HepG2 (cell line): ENCODE results near the gene PLIN4. TPM values are rescaled to one million over a fixed set of nuclear protein-coding genes. Genes with fewer than 3 reads are reported as not detected.

Experiments used
- ATAC-seq: fragments of 200-7000 bp; cut with Tn5 transposase; 3 replicates; pipeline ENCODE4 v1.9.1; 2020; ENCODE audit warnings: mild to moderate bottlenecking, moderate library complexity
- BruUV-seq: library from RNA; stranded (reverse); fragments of 400-500 nt; replicated peaks from 2 replicates; lab custom pipeline; 2021; lab: Mats Ljungman, UMichigan
- CTCF ChIA-PET: fragments of 300-600 bp; formaldehyde crosslinking; extraction: SDS; loops from one replicate; lab custom pipeline; 2021; ENCODE audit warnings: low total read pairs, inconsistent platforms, low intra/inter-chr PET ratio; lab: Yijun Ruan, JAX
- POLR2A ChIA-PET: fragments of 350-600 bp; sonication (Branson Sonifier 250); formaldehyde crosslinking; loops from one replicate; lab custom pipeline; 2020; ENCODE audit warnings: antibody characterized with exemption, inconsistent platforms; lab: Yijun Ruan, JAX
- DNase-seq: peaks from one replicate; pipeline ENCODE4 v3.0.0-alpha.2; 2015; ENCODE audit warnings: low spot score
- FAIRE-seq: peaks from 3 replicates; lab custom pipeline; 2011; peaks lifted over from hg19 to GRCh38; lab: Jason Lieb, UNC
- H2AFZ ChIP-seq: one replicate; pipeline ENCODE4 v1.6.1; 2011; ENCODE audit warnings: low read length, inconsistent platforms
- H3K27ac ChIP-seq: fragments of 300-600 bp; 3 replicates; pipeline ENCODE4 v1.8.0; 2011; ENCODE audit warnings: mixed run types, mild to moderate bottlenecking, mixed read lengths, low read length, inconsistent platforms; ENCODE audit not compliant: insufficient read depth; ENCODE audit errors: extremely low read length
- H3K27me3 ChIP-seq, 2 experiments: fragments of 200-600 bp in 1 of 2; 2 replicates in 1 of 2; 3 replicates in 1 of 2; pipeline versions ENCODE4 v1.6.0 to v1.8.0; 2011; ENCODE audit warnings: low read length in 2 of 2, mild to moderate bottlenecking in 2 of 2, moderate library complexity in 2 of 2, inconsistent platforms in 1 of 2; ENCODE audit not compliant: insufficient read depth in 2 of 2, control insufficient read depth in 1 of 2
- H3K36me3 ChIP-seq, 2 experiments: fragments of 200-600 bp in 1 of 2; replicated peaks in 1 of 2; 2 replicates in 1 of 2; 3 replicates in 1 of 2; pipeline versions ENCODE4 v1.5.1 to v1.8.0; 2011; ENCODE audit warnings: low read length in 2 of 2, inconsistent platforms in 1 of 2; ENCODE audit not compliant: insufficient read depth in 2 of 2, control insufficient read depth in 1 of 2
- H3K4me1 ChIP-seq: 2 replicates; pipeline ENCODE4 v1.5.1; 2012; ENCODE audit warnings: low read length, inconsistent platforms; ENCODE audit not compliant: insufficient read depth
- H3K4me2 ChIP-seq: 2 replicates; pipeline ENCODE4 v1.6.0; 2011; ENCODE audit warnings: low read depth, low read length, inconsistent platforms
- H3K4me3 ChIP-seq, 3 experiments: fragments of 200-600 bp in 1 of 3; sonication (generic), shearing (Covaris generic) in 1 of 3; replicated peaks in 1 of 3; 2 replicates each; pipeline ENCODE4 v1.5.1; 2011 to 2016; ENCODE audit warnings: low read length in 3 of 3, inconsistent platforms in 2 of 3, low read depth in 2 of 3, mild to moderate bottlenecking in 2 of 3, control low read depth in 1 of 3, mixed read lengths in 1 of 3; ENCODE audit not compliant: insufficient read depth in 1 of 3
- H3K79me2 ChIP-seq: one replicate; pipeline ENCODE4 v1.6.1; 2011; ENCODE audit warnings: low read length, inconsistent platforms; ENCODE audit not compliant: insufficient read depth
- H3K9ac ChIP-seq: 2 replicates; pipeline ENCODE4 v1.6.0; 2011; ENCODE audit warnings: mild to moderate bottlenecking, low read depth, low read length, inconsistent platforms; ENCODE audit not compliant: insufficient read depth
- H3K9me3 ChIP-seq: 2 replicates; pipeline ENCODE4 v1.5.1; 2012; ENCODE audit warnings: mild to moderate bottlenecking, low read length
- H4K20me1 ChIP-seq: 2 replicates; pipeline ENCODE4 v1.6.0; 2011; ENCODE audit warnings: inconsistent platforms, mild to moderate bottlenecking, low read length, moderate library complexity; ENCODE audit not compliant: insufficient read depth
- DBP ChIP-seq: sonication (generic); formaldehyde crosslinking; IDR thresholded peaks from 2 replicates; pipeline ENCODE4 v1.4.0; 2020; ENCODE audit warnings: missing genetic modification reagents; ENCODE audit errors: not compliant biosample characterization
- DPF2 ChIP-seq: sonication (generic); formaldehyde crosslinking; IDR thresholded peaks from 2 replicates; pipeline ENCODE4 v1.4.0; 2020; ENCODE audit warnings: mild to moderate bottlenecking, low read depth, missing genetic modification reagents, borderline replicate concordance
- HCFC1 ChIP-seq: fragments of 150-350 bp; IDR thresholded peaks from 2 replicates; pipeline ENCODE4 v1.6.1; 2014; ENCODE audit warnings: low read depth, low read length
- HNRNPK ChIP-seq: fragments of 200-400 bp; formaldehyde crosslinking; IDR thresholded peaks from 2 replicates; pipeline ENCODE4 v1.6.1; 2018; ENCODE audit warnings: low read length, low read depth, moderate library complexity, mild to moderate bottlenecking; ENCODE audit not compliant: poor library complexity, severe bottlenecking
- JUND ChIP-seq: sonication (generic); formaldehyde crosslinking; IDR thresholded peaks from 2 replicates; pipeline ENCODE4 v1.8.0; 2022; ENCODE audit warnings: mild to moderate bottlenecking, missing genetic modification reagents
- KAT8 ChIP-seq: IDR thresholded peaks from 2 replicates; pipeline ENCODE4 v1.6.1; 2016; ENCODE audit warnings: missing genetic modification reagents, missing compliant biosample characterization
- MAFK ChIP-seq, 2 experiments: IDR thresholded peaks in 1 of 2; conservative IDR thresholded peaks in 1 of 2; 2 replicates each; pipeline ENCODE4 v1.6.1; 2011; ENCODE audit warnings: improper control_type of control experiment in 2 of 2, low read length in 2 of 2
- PCBP1 ChIP-seq: fragments of 200-400 bp; formaldehyde crosslinking; IDR thresholded peaks from 2 replicates; pipeline ENCODE4 v1.6.1; 2017; ENCODE audit warnings: mild to moderate bottlenecking, low read depth, low read length, borderline replicate concordance
- ZFP1 ChIP-seq: IDR thresholded peaks from 2 replicates; pipeline ENCODE4 v1.6.1; 2016
- ZNF501 ChIP-seq: sonication (generic); formaldehyde crosslinking; IDR thresholded peaks from 2 replicates; pipeline ENCODE4 v1.5.1; 2020; ENCODE audit warnings: mild to moderate bottlenecking, moderate library complexity, missing genetic modification reagents
- ZNF512 ChIP-seq: sonication (generic); formaldehyde crosslinking; IDR thresholded peaks from 2 replicates; pipeline ENCODE4 v1.4.0; 2020; ENCODE audit warnings: mild to moderate bottlenecking, missing genetic modification reagents
- ZNF609 ChIP-seq: sonication (generic); formaldehyde crosslinking; IDR thresholded peaks from 2 replicates; pipeline ENCODE4 v1.4.0; 2020; ENCODE audit warnings: mild to moderate bottlenecking, missing genetic modification reagents, borderline replicate concordance
- ZSCAN29 ChIP-seq: sonication (generic); formaldehyde crosslinking; conservative IDR thresholded peaks from 2 replicates; pipeline ENCODE4 v1.4.0; 2020; ENCODE audit warnings: mild to moderate bottlenecking, missing genetic modification reagents
- WGBS: methylation state at CpG from one replicate; pipeline ENCODE4 v1.1.6; 2017; ENCODE audit warnings: low lambda C conversion rate; 5-methylcytosine and 5-hydroxymethylcytosine counted together
- in situ Hi-C: cut with HindIII; loops from 2 replicates; pipeline ENCODE4 v1.10.0; 2017; ENCODE audit warnings: low pct_unique_long_range_greater_than_20kb; ENCODE audit not compliant: extremely low pct_ligation_motif_present
- intact Hi-C: fragments of 100-400 bp; cut with micrococcal nuclease; formaldehyde crosslinking; loops from one replicate; pipeline ENCODE4 v1.10.0; 2022; ENCODE audit not compliant: unreplicated experiment
- polyA plus RNA-seq, 8 experiments: library from polyadenylated mRNA; depleted of rRNA in 3 of 8; stranded (reverse) in 7 of 8; unstranded in 1 of 8; fragments of >200 nt; fragmentation: Illumina TruSeq in 4 of 8; extraction: Trizol in 4 of 8; gene quantifications; 2 replicates each; pipeline versions ENCODE4 v1.2.1 to v1.2.3, GENCODE V29; 2011 to 2016; ENCODE audit warnings: low read depth in 4 of 8, missing spikeins in 1 of 8, mixed read lengths in 1 of 8; ENCODE audit not compliant: insufficient read depth in 1 of 8
- total RNA-seq, 5 experiments: library from RNA; depleted of rRNA; stranded (reverse); fragments of >200 nt; fragmentation: Illumina TruSeq; extraction: Trizol; gene quantifications; 2 replicates each; pipeline ENCODE4 v1.2.3, GENCODE V29; 2016; ENCODE audit warnings: low read depth in 1 of 5

PLIN4 gene
- total and polyA plus RNA-seq, 2 of the 13 experiments (the other 11 are each of a cell fraction or from before 2014, with no cell fraction given): 1.1 to 1.3 TPM

- Histone ChIP-seq H2AFZ (no peak within 1 kb of the TSS), H3K9me3 (no peaks in the 10 kb centered on the region), H3K9ac (peak within 1 kb of the TSS; percentile 94), H3K79me2 (peaks cover 22% of the 10 kb centered on the region), H4K20me1 (0 out of 2 replicates have a peak, but pooled peaks cover 4% of the 10 kb centered on the region), H3K4me1 (peaks cover 21% of the 10 kb centered on the region), H3K27me3 (no peaks in the 10 kb centered on the region; a peak in 1 of 5 replicates), H3K36me3 (peaks cover 9 to 19% of the 10 kb centered on the region in 2 experiments; a peak in 4 of 5 replicates), H3K27ac (peak within 1 kb of the TSS; percentile 88), H3K4me2 (peak within 1 kb of the TSS; percentile 77), H3K4me3 (peak within 1 kb of the TSS; percentile 79 to 94 (median 94))
- ATAC-seq (no peak), DNase-seq (no peak), FAIRE-seq (no peak)
- ChIA-PET POLR2A (interaction anchor here (0.9 to 2.6 kb wide), 18 partner anchors 10 to 414 kb away, joined by 3 to 37 read pairs (median 8); partner anchors contain the start of genes CHAF1A, LRG1, PLIN4 and PLIN5), CTCF (no interaction called here)
- WGBS: 0% methylated on average over 6 of the region's 71 CpGs
- in situ Hi-C loops: no loop called here
- intact Hi-C loops: loop anchor here (5.0 kb wide), 1 partner anchor 65 kb away; the partner anchor contains the start of gene PLIN5
- no TSS peak for BruUV-seq
- no peak for TF ChIP-seq JUND (CRISPR knock-in tag)
- TF ChIP-seq HCFC1: no peak
- no peak for TF ChIP-seq ZNF609 (CRISPR knock-in tag)
- no peak for TF ChIP-seq ZNF501
- peak; percentile 24 for TF ChIP-seq HNRNPK
- TF ChIP-seq MAFK (conservative IDR thresholded peaks at IDR 0.05 in 1 of 2, IDR thresholded peaks at IDR 0.05 in 1 of 2; ENCODE audit: low read length in 2 of 2): no peak
- no peak for TF ChIP-seq ZFP1
- no peak for TF ChIP-seq DPF2 (CRISPR knock-in tag)
- TF ChIP-seq PCBP1: no peak
- TF ChIP-seq ZSCAN29 (CRISPR knock-in tag): no peak
- no peak for TF ChIP-seq ZNF512
- TF ChIP-seq KAT8 (CRISPR knock-in tag): no peak
- TF ChIP-seq DBP (CRISPR knock-in tag): no peak
These were observed 45.9 kb downstream of the PLIN4 start, which contains the start of gene HDGFL2 for GRCh38 chr19:4472174-4472974. Gene HDGFL2, plus strand, starts transcription at chr19:4472297. Its CDS starts 54 bp downstream, at chr19:4472351.
